Stimulated activated CD4-positive, alpha-beta T cell treated with anti-CD3 and anti-CD28 coated beads, Interleukin-12 subunit alpha, Interleukin-12 subunit beta, amount 100 ng/mL, for 24 hours (primary cell): ENCODE data around the gene GNG4.
"Not testable (repeated sequence)": the region's sequence is repeated elsewhere in the genome, so short reads cannot be mapped to it uniquely, and the experiment has no call there.

Experiments used
- DNase-seq, 2 experiments: peaks; one replicate each; pipeline ENCODE4 v3.0.0-alpha.2; 2020; ENCODE audit warnings: low read depth in 2 of 2

The GNG4 gene

DNA sequence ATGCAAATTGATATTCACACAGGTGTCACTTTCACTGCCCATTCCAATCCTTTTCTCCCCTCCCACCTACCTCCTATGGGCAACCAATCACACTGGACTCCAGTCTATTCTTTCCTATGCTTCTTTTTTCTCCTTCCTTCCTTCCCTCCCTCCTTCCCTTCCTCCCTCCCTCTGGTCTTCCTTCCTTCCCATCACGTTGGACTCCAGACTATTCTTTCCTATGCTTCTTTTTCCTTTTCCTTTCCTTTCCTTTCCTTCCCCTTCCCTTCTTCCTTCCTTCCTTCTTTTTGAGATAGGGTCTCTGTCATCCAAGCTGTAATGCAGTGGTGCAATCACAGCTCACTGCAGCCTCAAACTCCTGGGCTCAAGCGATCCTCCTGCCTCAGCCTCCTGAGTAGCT lies 64.6 kb downstream of the GNG4 start:
- no peak for DNase-seq

DNA sequence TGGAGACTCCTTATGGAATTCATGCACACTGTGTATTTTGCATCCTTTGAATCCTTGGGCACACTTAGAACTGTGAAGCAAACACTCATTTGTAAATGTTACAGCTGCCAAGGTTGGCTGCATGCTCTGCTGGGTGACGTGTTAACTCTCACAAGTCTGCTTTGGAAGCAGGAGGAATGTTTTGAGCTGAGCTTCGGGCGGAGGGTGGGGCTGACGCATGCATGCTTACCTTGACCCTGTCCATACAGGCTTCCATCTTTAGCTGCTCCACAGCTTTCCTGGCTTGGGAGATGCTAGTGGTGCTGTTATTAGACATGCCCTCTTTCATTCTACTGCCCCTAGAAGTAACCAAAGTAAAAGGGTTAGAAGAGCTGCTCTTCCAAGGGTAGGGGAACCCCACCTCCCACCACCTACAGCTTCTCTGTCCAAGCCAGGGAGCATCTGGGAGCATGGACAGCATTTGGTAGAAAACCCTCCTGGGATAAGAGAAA lies 66.0 kb downstream of the GNG4 start:
- DNase-seq = no peak

DNA sequence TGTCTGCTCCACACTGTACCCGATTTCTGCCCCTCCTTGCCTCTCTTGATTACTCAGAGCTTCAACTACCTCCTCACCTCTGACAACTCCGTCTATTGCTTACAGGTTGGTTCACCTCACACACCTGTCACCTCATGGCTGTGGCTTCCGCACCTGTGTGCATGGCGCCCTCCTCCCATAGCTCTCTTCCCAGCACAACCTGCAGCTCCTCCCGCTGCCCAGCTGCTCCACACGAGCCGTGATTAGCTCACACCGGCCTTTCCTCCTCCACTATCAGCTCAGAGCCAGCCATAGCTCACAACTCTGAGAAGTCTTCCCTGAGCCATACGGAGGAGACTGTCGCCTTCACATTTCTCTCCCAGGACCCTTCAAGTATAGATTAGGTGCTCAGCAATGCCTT lies 67.5 kb downstream of the GNG4 start:
- no peak for DNase-seq

DNA sequence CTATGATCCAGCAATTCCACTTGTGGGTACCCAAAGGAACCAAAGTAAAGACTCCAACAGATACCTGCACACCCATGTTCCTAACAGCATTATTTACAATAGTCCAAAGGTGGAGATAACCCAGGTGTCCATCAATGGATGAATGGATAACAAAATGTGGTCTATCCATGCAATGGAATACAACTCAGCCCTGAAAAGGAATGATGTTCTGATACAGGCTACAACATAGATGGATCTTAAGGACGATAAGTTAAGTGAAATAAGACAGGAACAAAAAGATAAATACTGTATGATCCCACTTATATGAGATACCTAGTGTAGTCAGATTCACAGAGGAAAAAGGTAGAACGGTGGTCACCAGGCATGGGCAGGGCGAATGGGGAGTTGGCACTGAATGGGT lies 69.7 kb downstream of the GNG4 start:
- no peak for DNase-seq

DNA sequence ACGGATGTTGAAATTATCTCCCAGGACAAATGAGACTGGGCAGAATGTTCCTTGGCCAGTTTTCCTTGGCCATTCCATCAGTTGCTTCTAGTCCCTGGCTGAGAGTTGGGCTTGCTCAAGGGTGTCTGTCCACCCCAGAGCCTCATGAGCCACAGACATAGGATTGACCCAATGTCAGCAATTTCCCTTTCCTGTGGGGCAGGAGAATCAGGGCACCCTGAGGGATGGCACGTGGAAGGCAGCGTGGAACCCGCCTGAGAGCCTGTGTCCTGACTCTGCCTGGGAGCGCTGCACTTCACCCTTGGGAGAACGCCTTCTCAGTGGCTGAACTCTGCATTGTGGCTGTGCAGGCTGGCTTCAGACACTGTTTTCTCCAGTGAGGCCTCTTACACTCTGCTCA lies 74.0 kb downstream of the GNG4 start:
- no peak for DNase-seq

DNA sequence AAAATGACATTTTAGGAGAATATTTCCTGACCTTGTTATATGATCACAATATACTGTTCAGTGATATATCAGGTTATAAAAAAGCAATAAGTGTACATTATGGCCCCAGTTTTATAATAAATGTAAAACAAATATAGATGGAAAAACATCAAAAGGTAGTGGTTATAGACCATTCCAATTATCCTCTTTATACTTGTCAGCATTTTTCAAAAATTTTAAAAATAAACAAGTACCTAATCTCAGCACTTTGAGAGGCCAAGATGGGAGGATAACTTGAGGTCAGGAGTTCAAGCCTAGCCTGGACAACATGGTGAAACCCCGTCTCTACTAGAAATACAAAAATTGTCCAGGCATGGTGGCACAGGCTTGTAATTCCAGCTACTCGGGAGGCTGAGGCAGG lies 75.7 kb downstream of the GNG4 start:
- no peak for DNase-seq

DNA sequence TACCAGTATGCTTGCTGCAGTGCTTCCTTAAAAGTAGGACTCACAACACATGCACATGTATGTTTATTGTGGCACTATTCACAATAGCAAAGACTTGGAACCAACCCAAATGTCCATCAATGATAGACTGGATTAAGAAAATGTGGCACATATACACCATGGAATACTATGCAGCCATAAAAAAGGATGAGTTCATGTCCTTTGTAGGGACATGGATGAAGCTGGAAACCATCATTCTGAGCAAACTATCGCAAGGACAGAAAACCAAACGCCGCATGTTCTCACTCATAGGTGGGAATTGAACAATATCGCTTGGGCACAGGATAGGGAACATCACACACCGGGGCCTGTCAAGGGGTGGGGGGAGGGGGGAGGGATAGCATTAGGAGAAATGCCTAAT lies 76.6 kb downstream of the GNG4 start:
- DNase-seq = not testable (repeated sequence)

DNA sequence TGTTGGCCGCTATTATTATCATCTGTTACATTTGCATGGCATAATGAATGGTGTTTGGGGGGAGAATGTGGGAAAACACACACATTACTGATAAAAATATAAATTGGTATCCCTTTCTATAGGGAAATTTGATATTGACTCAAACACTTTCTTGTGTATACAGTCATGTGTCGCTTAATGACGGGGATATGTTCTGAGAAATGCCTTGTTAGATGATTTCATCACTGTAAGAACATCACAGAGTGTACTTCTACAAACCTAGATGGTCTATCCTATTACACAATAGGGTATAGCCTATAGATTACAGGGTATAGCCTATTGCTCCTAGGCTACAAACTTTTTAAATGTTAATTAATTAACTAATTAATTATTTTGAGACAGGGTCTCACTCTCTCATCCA lies 78.1 kb downstream of the GNG4 start:
- DNase-seq = no peak

DNA sequence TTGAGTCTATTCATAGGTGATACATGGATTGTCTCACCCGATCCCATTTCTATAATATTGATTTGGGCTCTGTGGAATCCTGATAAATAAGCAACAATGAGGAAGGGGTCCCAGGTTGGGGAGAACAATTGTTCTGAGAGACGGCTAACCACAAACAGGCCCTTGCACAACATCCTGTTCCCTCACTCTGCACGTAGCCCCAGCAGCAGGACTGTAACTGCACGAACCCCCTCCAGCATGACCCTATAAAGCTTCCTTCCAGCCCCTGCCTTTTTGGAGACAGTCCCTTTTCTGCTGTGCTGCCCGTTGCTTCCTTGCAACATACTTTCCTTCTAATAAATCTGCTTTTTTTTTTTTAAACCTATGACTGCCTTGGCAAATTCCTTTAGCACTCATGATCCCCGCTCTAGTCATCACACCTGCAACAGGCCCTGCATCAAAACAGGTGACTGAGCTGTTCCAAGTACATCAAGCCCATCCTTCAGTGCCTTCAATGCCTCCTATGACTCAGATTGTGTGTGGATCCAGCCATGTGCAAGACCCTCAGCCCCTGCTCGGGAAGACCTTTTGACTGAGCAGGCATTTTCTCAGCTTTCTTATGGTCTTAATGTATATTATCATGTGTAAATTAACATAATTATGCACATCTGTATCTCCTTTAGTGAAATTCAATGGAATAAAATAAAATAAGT lies 81.6 kb downstream of the GNG4 start:
- no peak for DNase-seq

DNA sequence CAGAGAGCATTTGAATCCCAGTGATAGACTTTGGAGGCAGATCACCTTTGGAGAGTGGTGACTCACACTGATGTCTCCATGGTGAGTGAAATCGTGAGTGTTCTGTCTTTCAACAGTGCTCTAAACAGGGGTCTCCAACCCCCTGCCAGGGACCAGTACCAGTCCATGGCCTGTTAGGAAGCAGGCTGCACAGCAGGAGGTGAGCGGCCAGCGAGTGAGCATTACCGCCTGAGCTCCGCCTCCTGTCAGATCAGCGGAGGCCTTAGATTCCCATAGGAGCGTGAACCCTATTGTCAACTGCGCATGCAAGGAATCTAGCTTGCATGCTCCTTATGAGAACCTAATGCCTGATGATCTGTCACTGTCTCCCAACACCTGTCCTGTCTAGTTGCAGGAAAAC lies 83.5 kb downstream of the GNG4 start:
- no peak for DNase-seq

DNA sequence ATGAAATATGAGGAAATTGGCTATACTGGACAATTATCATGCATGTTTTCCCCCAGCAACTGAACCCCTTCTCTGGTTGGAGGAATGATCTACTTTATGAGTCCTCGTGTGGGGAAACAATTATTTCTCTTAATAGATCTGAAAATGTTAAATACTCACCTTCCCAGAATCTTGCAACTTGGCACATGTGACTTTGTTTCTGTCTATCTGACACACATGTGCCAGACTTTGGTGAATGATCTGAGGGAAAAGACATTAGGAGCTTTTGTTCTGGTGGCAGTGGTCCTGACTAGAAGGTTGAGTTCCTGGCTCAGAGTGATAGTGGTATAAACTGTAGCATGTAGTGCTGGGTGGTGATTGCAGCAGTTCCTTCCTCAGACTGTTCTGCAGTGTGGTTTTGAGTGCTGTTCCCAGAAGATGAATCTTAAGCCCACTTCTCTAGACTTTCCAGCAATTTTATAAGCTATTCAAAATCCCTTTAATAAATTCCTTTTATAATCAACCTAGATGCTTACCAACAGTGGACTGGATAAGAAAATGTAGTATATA lies 86.0 kb downstream of the GNG4 start:
- DNase-seq = no peak

DNA sequence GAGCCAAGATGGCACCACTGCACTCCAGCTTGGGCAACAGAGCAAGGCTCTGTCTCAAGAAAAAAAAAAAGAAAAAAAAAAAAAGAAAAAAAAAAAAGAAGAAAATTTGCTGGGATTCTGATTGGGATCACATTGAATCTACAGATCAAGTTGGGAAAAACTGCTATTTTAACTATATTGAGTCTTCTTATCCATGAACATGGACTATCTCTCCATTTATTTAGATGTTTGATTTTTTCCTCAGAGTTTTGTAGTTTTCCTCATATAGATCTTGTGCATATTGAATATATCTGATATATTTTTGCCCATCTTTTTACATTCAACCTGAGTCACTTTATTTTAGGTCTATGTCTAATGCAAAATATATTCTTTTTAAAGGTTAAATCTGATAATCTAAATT lies 87.0 kb downstream of the GNG4 start:
- no peak for DNase-seq

DNA sequence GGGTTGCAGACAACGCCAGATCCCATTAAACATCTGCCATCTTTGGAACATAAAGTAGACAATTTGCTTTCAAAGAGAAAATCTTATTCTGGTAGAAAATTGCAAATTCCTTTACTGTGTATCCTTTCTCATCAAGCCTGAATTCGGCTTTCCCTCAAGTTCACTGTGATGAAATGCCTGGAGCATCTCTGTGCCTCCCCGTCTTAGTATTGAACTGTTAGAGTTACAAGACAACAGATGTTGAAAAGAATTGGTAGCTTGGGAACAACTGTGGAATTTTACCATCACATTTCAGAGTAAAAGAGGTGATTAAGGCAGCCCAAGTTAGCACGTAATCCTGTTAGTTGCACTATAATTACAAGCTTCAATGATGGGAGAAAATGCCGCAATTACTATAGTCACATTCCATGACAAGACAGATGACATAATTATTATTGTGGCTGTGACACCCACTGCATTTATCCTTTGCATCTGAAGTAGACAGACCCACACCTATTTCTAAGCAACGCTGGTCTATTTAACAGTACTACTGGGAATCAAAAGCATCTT lies 90.9 kb downstream of the GNG4 start:
- DNase-seq = no peak

DNA sequence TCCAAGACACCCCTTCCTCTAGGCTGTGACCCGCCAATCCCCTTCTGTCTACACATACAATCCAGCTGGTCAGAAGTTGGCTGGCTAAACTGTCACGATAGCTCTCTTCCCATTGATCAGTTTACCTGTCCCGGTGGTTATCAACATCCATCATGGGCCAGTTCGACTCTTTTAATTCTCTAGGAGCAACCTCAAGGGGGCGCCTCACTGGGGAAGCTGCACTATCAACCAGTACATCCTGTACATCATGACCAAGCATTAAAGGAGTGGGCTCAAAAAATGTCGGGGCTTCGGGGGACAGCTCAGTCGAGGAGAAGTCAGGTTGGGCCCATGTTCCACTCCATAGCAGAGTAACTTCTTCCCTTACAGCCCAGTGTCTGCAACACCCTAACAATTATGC lies 92.1 kb downstream of the GNG4 start:
- peak in 1 of 2 experiments; percentile 8 for DNase-seq

DNA sequence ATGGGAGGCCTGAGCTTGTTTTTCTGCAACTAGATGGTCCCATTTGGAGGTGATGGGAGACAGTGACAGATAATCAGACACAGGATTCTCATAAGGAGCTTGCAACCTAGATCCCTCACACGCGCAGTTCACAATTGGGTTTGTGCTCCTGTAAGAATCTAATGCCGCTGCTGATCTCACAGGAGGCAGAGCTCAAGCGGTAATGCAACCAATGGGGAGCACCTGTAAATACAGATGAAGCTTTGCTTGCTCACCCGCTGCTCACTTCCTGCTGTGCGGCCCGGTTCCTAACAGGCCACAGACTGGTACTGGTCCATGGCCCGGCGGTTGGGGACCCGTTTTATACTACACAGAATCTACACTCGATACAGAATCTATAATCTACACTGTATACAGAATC lies 92.8 kb downstream of the GNG4 start:
- no peak for DNase-seq

DNA sequence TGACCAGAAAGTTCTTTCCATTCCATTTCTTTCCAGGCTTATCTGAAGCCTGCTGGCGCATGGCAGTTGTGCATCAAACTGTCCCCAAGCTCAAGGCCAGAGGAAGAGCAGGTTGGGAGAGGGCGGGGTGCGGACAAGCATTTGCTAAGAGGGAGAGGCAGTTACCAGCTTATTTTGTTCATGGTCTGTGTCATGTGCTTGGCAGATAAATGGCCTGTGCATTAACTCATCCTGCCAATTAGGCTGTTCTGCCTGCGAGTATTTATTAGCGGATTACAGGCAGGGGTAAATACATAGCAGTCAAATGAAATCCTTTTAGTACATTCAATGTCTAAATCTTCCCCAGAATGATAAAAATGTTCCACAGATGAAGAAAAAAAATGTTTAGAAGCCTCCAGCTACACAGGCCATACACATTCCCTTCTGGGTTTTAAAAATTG lies 96.5 kb downstream of the GNG4 start:
- no peak for DNase-seq

DNA sequence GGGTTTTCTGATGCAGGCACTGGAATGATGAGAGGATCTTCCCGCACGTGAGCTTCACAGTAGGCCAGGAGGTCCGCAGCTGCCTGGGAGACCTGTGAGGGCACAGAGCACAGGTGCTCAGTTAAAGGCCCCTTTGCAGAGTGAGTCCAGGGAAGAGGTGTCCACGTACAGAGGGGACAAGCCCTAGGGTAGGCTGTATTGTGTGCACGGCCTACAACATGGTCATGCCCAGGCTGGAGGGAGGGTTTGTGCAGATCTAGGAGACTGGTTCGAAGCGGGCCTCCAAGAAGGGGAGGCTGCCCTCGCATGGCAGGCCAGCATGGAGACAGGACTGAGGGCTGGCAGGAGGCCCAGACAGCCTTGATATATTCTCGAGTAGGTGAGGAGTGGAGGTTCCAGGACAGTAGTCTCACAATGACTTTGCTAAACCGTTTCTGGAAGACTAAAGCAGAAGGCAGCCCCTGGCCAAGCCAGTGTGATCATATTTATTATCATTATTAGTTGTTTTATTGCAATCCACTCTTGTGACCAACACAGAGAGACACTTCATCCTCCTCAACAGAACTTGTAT lies 97.4 kb downstream of the GNG4 start:
- no peak for DNase-seq

DNA sequence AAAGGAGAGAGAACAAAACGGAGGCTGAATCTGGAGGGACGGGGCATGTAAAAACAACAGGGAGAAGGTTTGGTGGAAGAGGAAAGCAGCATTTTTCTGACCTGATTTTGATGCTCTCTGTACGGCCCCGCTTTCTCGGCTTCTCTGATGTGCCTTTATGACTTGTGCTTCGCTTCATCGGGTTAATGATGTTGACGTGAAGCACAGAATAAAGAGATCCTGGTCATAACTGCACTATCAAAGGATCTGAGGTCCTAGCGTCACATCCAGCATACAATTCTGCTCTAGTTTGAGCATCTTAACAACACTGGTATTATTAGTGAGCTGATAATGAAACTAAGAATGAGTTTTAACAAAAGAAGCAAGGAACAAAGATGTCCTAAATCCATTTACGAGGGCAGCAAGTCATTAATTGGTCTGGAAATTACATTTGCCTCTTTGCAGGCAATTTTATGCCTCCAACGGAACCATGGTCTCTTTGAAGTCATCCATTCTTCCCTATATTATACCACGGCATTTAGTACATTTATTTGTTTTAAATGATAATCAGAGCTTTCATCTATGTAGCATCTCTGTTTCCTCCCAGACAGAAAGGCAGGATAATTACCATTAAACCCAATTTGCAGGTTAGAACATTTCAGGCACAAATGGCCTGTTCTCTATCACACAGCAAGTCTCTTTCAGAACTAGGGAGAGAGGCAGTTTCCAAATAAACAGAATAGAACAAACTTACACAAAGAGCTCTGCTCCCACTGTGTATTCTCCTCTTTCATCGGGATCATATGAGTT lies 100.0 kb downstream of the GNG4 start:
- no peak for DNase-seq

DNA sequence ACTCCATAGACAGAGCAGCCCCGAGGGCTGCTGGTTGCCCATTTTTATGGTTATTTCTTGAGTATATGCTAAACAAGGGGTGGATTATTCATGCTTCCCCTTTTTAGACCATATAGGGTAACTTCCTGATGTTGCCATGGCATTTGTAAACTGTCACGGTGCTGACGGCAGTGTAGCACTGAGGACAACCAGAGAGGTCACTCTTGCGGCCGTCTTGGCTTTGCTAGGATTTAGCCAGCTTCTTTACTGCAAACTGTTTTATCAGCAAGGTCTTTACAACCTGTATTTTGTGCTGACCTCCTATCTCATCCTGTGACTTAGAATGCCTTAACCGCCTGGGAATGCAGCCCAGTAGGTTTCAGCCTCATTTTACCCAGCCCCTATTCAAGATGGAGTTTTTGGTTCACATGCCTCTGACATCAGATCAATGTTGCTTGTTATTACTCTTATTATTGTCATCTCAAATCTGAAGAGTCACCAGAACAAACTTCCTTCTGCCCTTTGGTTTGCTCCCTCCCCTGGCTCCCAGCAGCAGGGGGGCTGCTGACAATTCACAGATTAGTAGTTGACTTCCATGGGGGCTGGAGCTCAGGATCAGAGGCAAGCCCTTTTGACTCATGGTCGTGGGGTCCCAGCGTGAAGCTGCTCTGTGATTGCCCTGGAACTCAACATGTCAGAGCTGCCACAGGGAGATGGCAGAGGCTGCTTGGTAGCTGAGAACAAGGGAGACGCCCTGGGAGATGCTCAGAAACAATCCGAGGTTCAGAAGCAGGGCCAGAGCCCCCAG lies 103.0 kb downstream of the GNG4 start:
- DNase-seq = not testable (repeated sequence)

DNA sequence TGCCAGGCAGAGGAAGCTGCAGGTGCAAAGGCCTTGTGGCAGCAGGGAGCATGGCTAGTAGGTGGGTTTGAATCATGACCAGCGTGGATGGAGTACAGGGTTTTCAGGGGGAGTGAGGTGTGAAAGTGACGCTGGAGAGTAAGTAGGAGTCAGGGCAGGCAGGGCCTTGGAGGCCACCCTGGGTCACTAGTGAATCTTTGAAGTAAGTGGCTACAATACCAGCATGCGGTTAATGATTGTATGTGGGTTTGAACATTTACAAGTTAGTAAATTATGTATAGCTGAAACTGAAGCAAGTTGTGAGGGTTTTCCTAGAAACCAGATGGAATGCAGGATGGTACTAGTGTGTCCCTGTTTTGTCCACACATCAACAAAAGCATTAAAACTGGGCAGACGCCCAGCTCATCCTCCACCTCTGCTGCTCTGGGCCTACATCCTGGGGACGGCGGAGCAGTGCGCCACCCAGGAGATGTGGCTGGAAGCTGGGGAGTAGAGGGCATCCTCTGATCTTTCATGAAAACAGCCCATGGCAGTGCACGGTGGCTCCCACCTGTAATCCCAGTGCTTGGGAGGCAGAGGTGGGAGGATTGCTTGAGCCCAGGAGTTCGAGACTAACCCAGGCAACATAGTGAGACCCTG lies 104.2 kb downstream of the GNG4 start:
- DNase-seq = no peak

DNA sequence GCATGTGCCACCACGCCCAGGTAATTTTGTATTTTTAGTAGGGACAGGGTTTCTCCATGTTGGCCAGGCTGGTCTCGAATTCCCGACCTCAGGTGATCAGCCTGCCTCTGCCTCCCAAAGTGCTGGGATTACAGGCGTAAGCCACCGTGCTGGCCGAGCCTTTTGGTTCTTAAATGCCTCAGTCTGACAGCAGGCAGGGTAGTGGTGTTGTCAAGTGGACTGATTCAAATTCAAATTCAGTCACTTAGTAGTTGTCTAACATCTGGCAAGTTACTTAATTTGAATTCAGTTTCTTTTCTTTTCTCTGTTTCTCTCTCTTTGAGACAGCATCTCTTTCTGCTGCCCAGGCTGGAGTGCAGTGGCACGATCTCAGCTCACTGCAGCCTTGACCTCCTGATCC lies 106.7 kb downstream of the GNG4 start:
- DNase-seq = not testable (repeated sequence)
